GDM1 (cell line): ENCODE measurements around the gene TNS3.

Source experiments
- DNase-seq: peaks from one replicate; lab custom pipeline; 2025; lab: John Stamatoyannopoulos, UW

The TNS3 gene

DNA sequence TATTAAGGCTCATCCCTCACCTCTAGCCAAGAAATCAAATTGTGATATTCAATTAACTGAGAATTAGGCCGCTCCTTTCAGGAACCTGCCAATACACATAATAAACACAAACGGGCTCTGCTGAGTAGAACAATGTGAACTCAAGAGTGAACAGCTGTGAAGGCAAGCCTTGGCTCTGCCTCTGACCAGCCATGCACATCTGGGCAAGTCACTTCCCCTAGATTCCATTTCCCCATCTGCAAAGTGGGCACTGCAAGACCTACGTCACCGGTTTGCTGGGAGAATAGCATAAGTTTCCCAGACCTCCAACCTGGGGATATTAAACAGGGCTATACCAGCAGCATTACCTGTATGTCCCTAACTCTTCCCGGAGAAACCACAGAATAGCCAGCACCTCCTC is 355.2 kb downstream of the TNS3 start:
- no peak for DNase-seq

DNA sequence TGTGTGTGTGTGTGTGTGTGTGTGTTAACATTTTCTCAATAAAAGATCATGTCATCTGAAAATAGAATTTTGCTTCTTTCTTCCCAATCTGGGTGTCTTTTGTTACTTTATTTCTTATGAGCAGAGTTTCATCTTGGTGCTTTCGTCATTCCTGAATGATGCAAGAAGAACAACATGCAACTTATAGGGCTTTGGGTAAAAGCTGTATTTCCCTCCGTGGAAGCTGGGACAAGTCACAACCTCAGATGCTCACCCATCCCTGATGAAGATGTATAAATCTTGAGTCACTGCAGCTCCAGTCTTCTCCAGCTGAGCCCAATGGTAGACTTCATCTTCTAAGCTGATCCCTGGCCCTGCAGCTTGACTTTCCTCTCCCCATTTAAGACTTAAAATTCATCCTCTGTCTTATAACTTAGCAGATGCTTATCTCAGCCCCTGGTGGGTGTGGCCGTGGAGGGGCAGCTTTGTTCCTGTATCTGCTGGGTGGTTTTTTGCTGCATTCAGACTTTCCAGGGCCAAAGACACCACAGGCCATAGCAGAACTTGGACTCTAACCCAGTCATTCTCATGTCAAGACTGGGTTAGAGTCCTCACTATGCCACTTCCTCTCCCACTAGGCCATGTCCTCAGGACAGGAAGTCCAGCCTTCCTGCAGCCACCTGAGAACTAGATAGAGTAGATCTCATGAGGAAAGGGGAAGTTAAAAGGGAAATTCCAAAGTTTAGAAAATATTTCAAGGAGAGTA is 356.4 kb downstream of the TNS3 start:
- no peak for DNase-seq
